Heart left ventricle (tissue), 13 donors: Measurements from ENCODE around the gene PLEKHG4.

Experiments
- CTCF ChIP-seq, 12 donors: fragments of 200-600 bp; sonication (generic) in 4 of 12; IDR thresholded peaks; one replicate each; pipeline versions ENCODE4 v1.5.0 to v1.8.0; 2018 to 2022; ENCODE audit warnings: antibody characterized with exemption in 12 of 12, mild to moderate bottlenecking in 5 of 12
- POLR2A ChIP-seq, 2 donors: fragments of 450-650 bp; IDR thresholded peaks; one replicate each; pipeline ENCODE4 v1.6.1; 2017; ENCODE audit warnings: antibody characterized with exemption in 2 of 2, mild to moderate bottlenecking in 2 of 2, moderate library complexity in 2 of 2
- donor health status: ischemic (EF 13 %, LVEDD 7.1; RV severe dilation, severe dysfunction).
- donor health status: DM: no; HTN: yes; CAD: no.
- donor health status: DM: no; HTN: no; CAD: no.
- donor health status: ischemic (EF 25% LVEDD 6.9; RV normal size, moderate dysfunction).
- donor health status: ischemic (EF 25% LVEDD 5.7; RV mildly dilated, moderate dysfunction).
- donor health status: ischemic (EF 35%, LVEDD 5.7; RV mildly dilated, moderate dysfunction).
- donor health status: nonischemic (EF 11% LVEDD 7.7; RV severe dilation, severe dysfunction).
- donor health status: DM: yes; HTN: yes; CAD: no.
- donor health status: PGD.
- donor health status: ischemic (EF 29% LVEDD 5.4; RV normal size, mild dysfunction).
- donor health status: nonischemic (EF 23%, LVEDD 6.1; RV moderate dilation, normal function).

DNA sequence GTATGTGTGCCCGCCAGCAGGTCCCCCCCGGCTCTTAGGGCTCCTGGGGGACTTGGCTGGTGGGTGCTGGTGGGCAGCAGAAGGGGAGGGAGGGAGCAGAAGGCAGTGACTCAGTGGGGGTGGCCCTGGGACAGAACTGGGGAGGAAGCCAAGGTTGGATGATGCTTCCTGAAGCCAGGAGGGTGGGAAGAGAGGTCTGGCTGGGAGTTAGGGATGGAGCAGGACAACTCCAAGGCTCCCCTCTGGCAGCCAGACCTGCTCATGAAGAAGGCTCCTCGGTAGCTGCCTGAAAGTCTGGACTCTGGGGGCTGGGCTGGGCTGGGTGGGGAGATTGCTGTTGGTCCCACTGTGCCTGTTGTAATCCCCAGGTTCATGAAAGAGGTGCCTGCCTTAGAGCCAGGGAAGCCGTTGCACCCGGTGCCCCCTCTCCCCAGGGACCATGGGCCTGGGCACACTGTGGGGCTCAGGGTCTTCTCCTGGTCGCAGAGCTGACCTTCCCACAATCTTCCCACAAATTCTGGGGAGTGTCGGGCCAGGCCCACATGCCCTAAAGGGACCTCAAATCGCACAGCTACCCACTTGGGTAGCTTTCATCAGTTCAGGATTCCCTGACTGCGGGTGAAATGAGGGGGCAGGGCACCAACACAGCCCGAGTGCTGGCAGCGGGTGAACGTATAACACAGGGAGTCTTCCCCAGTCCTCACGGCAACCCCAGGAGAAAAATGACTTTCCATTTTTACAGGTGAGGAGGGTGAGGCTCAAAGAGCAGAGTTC lies 1.1 kb upstream of the PLEKHG4 start:
- TF ChIP-seq CTCF (IDR thresholded peaks at IDR 0.05) (no peak), POLR2A (IDR thresholded peaks at IDR 0.05) (no peak)
